Stimulated activated CD4-positive, alpha-beta T cell treated with anti-CD3 and anti-CD28 coated beads, Interleukin-2, amount 100 ng/mL, for 48 hours (primary cell): Measurements from ENCODE around the gene RALBP1.
"Not testable (repeated sequence)": the region's sequence is repeated elsewhere in the genome, so short reads cannot be mapped to it uniquely, and the experiment has no call there.

ENCODE experiments used
- DNase-seq, 2 donors: peaks; one replicate each; pipeline ENCODE4 v3.0.0-alpha.2; 2020

RALBP1 gene

DNA sequence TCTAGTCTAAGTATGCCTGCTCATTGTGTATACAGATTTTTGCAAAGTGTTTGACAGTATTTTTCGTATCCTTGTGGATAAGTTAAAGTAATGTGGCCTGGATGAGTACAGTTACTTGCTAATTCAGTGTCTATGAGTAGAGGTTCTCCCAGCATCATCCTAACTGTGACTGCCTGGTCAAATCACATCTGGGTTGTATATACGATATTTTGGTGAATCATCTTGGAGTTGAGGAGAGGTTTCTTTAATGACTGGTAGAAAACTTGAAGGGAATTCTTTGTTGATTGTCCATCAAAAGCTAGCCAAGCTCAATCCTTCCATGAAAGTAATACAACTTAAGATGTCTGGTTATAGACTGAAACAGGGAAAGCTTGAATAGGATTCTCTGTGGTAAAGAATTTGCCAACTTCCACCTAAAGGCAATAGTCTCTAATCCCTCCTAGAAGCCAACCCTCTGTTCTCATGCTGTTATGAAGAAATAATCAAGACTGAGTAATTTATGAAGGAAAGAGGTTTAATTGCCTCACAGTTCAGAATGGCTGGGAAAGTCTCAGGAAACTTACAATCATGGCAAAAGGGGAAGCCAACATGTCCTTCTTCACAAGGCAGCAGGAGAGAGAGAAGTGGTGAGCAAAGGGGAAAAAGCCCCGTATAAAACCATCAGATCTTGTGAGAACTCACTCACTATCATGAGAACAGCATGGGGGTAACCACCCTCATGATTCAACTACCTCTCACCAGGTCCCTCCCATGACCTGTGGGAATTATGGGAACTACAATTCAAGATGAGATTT lies 19.4 kb upstream of the RALBP1 start:
- no peak for DNase-seq

DNA sequence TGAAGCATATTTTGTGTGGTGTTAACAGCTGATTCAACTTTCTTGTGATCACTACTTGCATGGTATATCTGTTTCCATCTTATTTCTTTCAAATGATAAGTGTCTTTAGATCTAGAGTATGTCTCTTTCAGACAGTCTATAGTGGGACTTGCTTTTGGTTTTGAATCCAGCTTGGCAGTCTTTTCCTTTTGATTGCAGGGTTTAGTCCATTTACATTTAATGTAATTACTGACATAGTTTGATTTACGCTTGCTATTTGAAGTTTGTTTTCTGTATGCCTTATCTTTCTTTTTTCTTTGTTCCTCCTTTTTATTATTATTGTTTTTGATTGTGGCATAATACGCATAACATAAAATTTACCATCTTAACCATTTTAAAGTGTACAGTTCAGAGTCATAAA lies 9.2 kb upstream of the RALBP1 start:
- no peak for DNase-seq

GRCh38 chr18:9466846-9467245 lies 8.5 kb upstream of the RALBP1 start:
- no peak for DNase-seq

DNA sequence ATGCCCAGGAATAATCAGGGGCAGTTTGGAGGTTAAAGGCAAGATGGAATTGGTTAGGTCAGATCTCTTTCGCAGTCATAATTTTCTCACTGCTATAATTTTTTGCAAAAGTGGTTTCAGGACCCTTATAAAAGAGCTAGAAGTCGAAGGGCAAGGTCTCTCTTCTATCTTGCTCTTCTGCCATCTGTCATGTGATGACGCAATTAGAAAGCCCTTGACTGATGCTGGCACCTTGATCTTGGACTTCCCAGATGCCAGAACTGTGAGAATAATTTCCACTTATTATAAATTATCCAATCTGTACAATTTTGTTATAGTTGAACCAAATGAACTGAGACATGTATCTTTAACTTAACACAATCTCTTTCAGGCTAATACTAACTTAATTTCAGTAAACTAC lies 6.3 kb upstream of the RALBP1 start:
- no peak for DNase-seq

DNA sequence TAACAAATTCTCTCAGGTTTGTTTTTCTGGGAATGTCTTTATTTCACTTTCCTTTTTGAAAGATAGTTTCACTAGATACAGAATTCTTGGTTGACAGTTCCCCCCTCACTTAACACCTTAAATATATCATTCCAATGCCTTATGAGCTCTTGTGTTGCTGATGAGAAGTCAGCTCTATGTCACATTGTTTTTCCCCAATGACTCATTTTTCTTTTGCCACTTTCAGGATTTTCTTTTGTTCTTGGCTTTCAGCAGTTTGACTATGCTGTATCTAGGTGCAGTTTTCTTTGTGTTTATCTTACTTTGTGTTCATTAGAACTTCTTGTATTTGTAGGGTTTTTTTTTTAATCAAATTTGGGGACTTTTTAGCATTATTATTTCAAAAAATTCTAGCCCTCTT lies 5.6 kb upstream of the RALBP1 start:
- no peak for DNase-seq

DNA sequence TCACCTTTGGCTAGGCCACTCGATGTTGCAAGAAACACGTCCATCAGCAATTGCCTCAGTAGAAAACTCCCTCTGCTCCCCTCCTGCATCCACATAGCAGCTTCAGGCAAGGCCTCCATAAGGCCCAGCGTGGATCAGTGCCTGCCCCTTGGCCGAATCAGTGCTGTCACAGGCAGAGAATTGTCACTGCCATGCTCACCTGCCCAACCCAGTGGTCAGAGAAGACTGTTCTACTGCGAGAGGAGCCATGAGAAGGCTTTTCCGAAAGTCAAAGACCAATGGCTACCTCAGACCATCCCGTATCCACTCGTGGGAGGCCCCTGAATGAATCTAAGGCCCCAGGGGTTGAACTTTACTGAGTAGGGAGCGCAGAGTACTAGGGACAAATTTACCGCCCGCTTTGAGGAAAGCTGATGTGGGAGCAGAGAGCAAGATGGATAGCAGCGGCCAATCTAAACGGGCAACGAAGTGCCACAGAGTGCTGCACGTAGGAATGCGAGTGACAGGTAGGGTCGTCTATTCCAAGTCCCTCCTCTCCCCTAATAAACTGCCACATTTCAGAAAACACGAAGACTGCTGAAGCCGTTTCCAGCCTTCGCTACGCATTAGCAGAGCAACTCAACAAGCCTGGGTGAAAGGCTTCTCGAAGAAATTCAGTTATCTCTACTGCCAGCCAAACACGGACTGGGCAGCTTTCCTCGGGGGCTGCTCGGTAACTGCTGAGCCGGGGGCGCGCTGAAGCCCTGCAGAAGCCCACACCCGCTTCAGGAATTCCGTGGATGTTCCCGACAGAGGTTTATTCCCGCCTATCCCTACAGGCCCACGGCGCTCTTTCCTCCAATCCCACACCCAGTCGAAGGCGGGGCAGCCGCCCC lies 968 bp upstream of the RALBP1 start:
- DNase-seq: no peak

GRCh38 chr18:9475643-9476591 lies 604 bp downstream of the RALBP1 start:
- peak in 1 of 2 donors; percentile 5 for DNase-seq

DNA sequence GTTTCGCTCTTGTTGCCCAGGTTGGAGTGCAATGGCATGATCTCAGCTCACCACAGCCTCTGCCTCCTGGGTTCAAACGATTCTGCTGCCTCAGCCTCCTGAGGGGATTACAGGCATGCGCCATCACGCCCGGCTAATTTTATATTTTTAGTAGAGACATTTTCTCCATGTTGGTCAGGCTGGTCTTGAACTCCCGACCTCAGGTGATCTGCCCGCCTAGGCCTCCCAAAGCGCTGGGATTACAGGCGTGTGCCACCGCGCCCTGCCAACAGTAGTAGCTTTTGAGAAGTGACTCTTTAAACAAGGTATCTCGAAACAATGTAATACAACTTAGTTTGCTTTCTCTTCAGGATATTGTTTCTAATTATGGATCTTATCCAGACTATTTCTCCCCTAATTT lies 1.6 kb downstream of the RALBP1 start:
- not testable (repeated sequence) for DNase-seq

GRCh38 chr18:9477509-9477908 lies 2.2 kb downstream of the RALBP1 start:
- no peak for DNase-seq

- DNase-seq: no peak
Measured at GRCh38 chr18:9478545-9478944, 3.2 kb downstream of the RALBP1 start.

DNA sequence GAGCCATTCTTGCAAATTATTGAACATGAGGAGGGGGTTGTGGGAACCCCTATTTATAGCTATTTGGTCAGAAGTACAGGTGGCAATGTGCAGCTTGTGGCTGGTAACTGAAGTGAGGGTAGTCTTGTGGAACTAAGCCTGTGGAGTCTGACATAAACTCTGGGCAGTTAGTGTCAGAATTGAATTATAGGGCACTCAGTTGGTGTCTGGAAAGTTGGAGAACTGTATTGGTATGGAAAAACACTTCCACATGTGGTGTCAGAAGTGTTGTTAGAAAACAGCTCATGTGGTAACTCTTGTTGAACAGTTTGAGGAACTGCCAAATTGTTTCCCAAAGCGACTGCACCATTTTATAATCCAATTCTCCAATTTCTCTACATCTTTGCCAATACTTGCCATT lies 7.5 kb downstream of the RALBP1 start:
- no peak for DNase-seq

- no peak for DNase-seq
Measured at GRCh38 chr18:9483526-9483925, 8.2 kb downstream of the RALBP1 start.

GRCh38 chr18:9484856-9485255 lies 9.5 kb downstream of the RALBP1 start:
- not testable (repeated sequence) for DNase-seq

DNA sequence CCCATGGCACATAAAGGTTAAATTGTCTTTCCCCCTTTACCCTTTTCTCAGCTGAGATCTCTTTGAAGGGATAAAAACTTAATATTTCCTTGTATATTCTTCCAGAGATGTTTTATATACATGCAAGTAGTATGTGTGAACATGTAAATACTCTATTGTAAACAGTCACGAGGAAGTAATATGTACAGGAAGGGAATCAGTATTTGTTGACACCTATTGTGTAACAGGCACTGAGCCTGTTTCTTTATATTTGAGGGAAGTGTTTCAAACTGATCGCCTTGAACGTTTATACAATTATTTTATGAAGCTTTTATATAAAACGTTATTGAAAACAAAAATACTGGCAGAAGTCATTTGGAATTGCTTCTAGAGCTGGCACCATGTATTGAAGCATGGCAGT lies 13.2 kb downstream of the RALBP1 start:
- DNase-seq: no peak

- no peak for DNase-seq
Measured at GRCh38 chr18:9494778-9495331, 19.5 kb downstream of the RALBP1 start.

DNA sequence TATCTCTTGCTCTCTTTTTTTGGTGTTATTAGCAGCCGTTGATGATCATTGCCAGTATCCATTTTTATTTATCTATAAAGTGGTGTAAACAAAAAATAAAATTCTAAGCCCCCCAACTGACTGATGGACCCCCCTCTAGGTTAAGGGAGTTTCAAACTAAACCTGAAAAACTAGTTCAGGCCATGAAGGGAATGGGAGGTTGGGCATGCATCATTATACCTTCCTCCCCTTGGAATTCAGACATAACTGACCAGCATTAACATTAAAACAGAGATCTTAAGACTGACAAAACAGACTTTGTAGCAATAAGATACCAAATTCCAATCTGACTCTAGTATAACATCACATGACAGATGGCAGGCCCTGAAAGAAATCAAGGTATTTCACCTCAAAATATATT lies 20.2 kb downstream of the RALBP1 start:
- no peak for DNase-seq

DNA sequence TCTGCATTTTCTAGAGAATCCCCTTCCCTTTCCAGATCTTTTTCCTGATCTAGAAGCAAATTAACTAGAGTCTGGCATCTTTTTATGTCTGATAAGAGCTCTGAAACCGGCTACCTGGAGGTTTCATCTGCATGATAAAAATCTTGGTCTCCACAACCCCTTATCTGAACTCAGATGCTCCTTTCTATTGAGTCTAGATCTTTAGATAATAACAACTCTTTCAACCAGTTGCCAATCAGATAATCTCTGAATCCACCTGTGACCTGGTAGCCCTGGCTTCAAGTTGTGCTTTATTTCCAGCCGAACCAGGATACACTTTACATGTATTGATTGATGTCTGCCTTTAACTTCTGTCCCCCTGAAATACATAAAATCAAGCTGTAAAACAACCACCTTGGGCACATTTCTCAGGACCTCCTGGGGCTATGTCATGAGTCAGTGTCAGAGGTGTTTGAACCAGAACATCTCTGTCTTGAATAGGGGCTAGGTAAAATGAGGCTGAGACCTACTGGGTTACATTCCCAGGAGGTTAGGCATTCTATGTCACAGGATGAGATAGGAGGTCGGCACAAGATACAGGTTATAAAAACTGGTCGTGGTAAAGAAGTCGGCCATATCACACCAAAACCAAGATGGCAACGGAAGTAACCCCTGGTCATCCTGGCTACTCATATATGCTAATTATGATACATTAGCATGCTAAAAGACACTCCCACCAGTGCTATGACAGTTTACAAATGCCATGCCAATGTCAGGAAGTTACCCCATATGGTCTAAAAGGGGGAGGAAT lies 20.8 kb downstream of the RALBP1 start:
- no peak for DNase-seq

GRCh38 chr18:9506046-9506792 lies 30.9 kb downstream of the RALBP1 start:
- no peak for DNase-seq

DNA sequence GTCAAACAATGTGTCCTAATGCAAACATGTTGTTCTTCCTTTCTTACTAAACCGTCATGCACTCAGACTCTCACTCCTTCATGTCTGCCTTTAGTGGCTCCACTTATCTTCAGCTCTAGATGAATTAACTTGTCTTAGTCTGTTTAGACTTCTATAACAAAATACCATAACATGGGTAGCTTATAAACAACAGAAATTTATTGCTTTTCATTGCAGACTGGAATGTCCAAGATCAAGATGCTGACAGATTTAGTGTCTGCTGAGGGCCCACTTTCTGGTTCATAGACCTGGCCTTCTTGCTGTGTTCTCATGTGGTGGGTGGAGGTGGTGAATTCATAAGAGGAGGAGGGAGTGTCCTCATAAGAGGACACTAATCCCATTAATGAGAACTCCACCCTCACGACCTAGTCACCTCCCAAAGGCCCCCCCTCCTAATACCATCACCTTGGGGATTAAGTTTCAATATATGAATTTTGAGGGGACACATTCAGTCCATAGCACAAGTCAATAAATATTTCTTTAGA lies 32.3 kb downstream of the RALBP1 start:
- DNase-seq: no peak

- no peak for DNase-seq
Measured at GRCh38 chr18:9508446-9509025, 33.2 kb downstream of the RALBP1 start.
